Panc1 (cell line): Measurements from ENCODE around the gene NCKAP1. TPM values are rescaled to one million over a fixed set of nuclear protein-coding genes. Genes with fewer than 3 reads are reported as not detected.

Experiments used
- ATAC-seq: fragments of 200-7000 bp; cut with Tn5 transposase; 2 replicates; pipeline ENCODE4 v1.9.1; 2020; ENCODE audit warnings: mild to moderate bottlenecking, moderate library complexity
- BruUV-seq: library from RNA; stranded (reverse); fragments of 400-500 nt; replicated peaks from 2 replicates; lab custom pipeline; 2021; lab: Mats Ljungman, UMichigan
- CTCF ChIA-PET: fragments of 300-600 bp; sonication (Branson Sonifier 250); formaldehyde crosslinking; loops from one replicate; lab custom pipeline; 2022; ENCODE audit warnings: antibody characterized with exemption; lab: Charles Lee
- POLR2A ChIA-PET: fragments of 300-600 bp; sonication (Branson Sonifier 250); formaldehyde crosslinking; loops from one replicate; lab custom pipeline; 2022; ENCODE audit warnings: antibody characterized with exemption; lab: Charles Lee
- DNase-seq: peaks from one replicate; pipeline ENCODE4 v3.0.0-alpha.2; 2010; ENCODE audit warnings: low read depth, low spot score
- H3K27ac ChIP-seq: 2 replicates; pipeline ENCODE4 v1.5.1; 2011; ENCODE audit warnings: mild to moderate bottlenecking, low read length, inconsistent platforms
- H3K27me3 ChIP-seq: fragments of 200-500 bp; sonication (Bioruptor generic); 2 replicates; pipeline ENCODE4 v1.6.0; 2014; ENCODE audit warnings: low read length, inconsistent platforms; ENCODE audit not compliant: control insufficient read depth, insufficient read depth
- H3K36me3 ChIP-seq: fragments of 200-500 bp; sonication (Bioruptor generic); 2 replicates; pipeline ENCODE4 v1.5.1; 2014; ENCODE audit warnings: inconsistent platforms, mild to moderate bottlenecking, low read length, moderate library complexity; ENCODE audit not compliant: control insufficient read depth, insufficient read depth
- H3K4me1 ChIP-seq: 2 replicates; pipeline ENCODE4 v1.5.1; 2011; ENCODE audit warnings: inconsistent platforms, mild to moderate bottlenecking, low read length, moderate library complexity; ENCODE audit not compliant: control insufficient read depth, insufficient read depth
- H3K4me3 ChIP-seq, 2 experiments: 2 replicates each; pipeline ENCODE4 v1.5.1; 2011 to 2012; ENCODE audit warnings: low read depth in 2 of 2, low read length in 2 of 2, mild to moderate bottlenecking in 2 of 2, inconsistent platforms in 1 of 2, moderate library complexity in 1 of 2
- H3K9me3 ChIP-seq: fragments of 200-500 bp; sonication (Bioruptor generic); 2 replicates; pipeline ENCODE4 v1.5.1; 2014; ENCODE audit warnings: low read depth, mild to moderate bottlenecking, inconsistent platforms, low read length, moderate library complexity; ENCODE audit not compliant: control insufficient read depth, insufficient read depth
- CTCF ChIP-seq: fragments of 450-650 bp; IDR thresholded peaks from 2 replicates; pipeline ENCODE4 v1.5.1; 2017; ENCODE audit warnings: mild to moderate bottlenecking
- POLR2AphosphoS5 ChIP-seq: IDR thresholded peaks from 2 replicates; pipeline ENCODE4 v1.6.1; 2012; ENCODE audit warnings: mild to moderate bottlenecking, low read depth, low read length, moderate library complexity
- REST ChIP-seq, 2 experiments: IDR thresholded peaks; 2 replicates each; pipeline ENCODE4 v1.6.1; 2011 to 2012; ENCODE audit warnings: low read depth in 2 of 2, control low read depth in 1 of 2, low read length in 1 of 2, mild to moderate bottlenecking in 1 of 2, moderate library complexity in 1 of 2; ENCODE audit not compliant: insufficient read depth in 1 of 2
- SIN3A ChIP-seq: IDR thresholded peaks from 2 replicates; pipeline ENCODE4 v1.6.1; 2012; ENCODE audit warnings: low read depth, mild to moderate bottlenecking, low read length, moderate library complexity, borderline replicate concordance; ENCODE audit not compliant: insufficient read depth
- TCF7L2 ChIP-seq: IDR thresholded peaks from 2 replicates; pipeline ENCODE4 v1.6.1; 2011; ENCODE audit warnings: mild to moderate bottlenecking, low read depth, low read length, inconsistent platforms
- in situ Hi-C: cut with HindIII; loops from 2 replicates; pipeline ENCODE4 v1.10.0; 2016; ENCODE audit warnings: low sequenced_read_pairs, low pct_unique_long_range_greater_than_20kb
- intact Hi-C: fragments of 100-400 bp; cut with micrococcal nuclease; formaldehyde crosslinking; loops from one replicate; pipeline ENCODE4 v1.10.0; 2022; ENCODE audit not compliant: unreplicated experiment
- total RNA-seq: library from RNA; stranded (reverse); gene quantifications from one replicate; pipeline ENCODE4 v1.2.1, GENCODE V29; 2021; ENCODE audit not compliant: unreplicated experiment

Gene NCKAP1
- total RNA-seq, 1 experiment from 2014 or later = 174 TPM

- no peak overlapping the region for H3K27ac ChIP-seq
- no peaks in the 10 kb centered on the region for H3K36me3 ChIP-seq
- in situ Hi-C loops = no loop called here
- intact Hi-C loops = no loop called here
- BruUV-seq = no TSS peak
- TF ChIP-seq CTCF (no peak), SIN3A (no peak), TCF7L2 (no peak), POLR2AphosphoS5 (no peak)
- ChIA-PET POLR2A (no interaction called here), CTCF (no interaction called here)
- no peaks in the 10 kb centered on the region for H3K9me3 ChIP-seq
- DNase-seq (no peak), ATAC-seq (no peak)
- H3K4me3 ChIP-seq = no peak overlapping the region
- H3K4me1 ChIP-seq = no peaks in the 10 kb centered on the region
- H3K27me3 ChIP-seq = no peaks in the 10 kb centered on the region
Observed at GRCh38 chr2:182897137-182897536, 141.1 kb downstream of the NCKAP1 start.

- Histone ChIP-seq H3K27ac (no peak overlapping the region), H3K4me1 (no peaks in the 10 kb centered on the region), H3K27me3 (no peaks in the 10 kb centered on the region), H3K36me3 (no peaks in the 10 kb centered on the region), H3K4me3 (no peak overlapping the region), H3K9me3 (no peaks in the 10 kb centered on the region)
- no TSS peak for BruUV-seq
- no peak for DNase-seq
- intact Hi-C loops (no loop called here), in situ Hi-C loops (no loop called here)
- POLR2A ChIA-PET = no interaction called here
- CTCF ChIA-PET = no interaction called here
- TF ChIP-seq REST (IDR thresholded peaks at IDR 0.05; ENCODE audit: insufficient read depth in 1 of 2, low read depth in 2 of 2, low read length in 1 of 2) = no peak
- no peak for TF ChIP-seq TCF7L2
- TF ChIP-seq POLR2AphosphoS5 = no peak
- no peak for TF ChIP-seq SIN3A
- no peak for ATAC-seq
Observed at GRCh38 chr2:182895798-182896197, 142.5 kb downstream of the NCKAP1 start.

- no peak for TF ChIP-seq REST (IDR thresholded peaks at IDR 0.05; ENCODE audit: insufficient read depth in 1 of 2, low read depth in 2 of 2, low read length in 1 of 2)
- TF ChIP-seq SIN3A = no peak
- TF ChIP-seq CTCF = no peak
- TF ChIP-seq POLR2AphosphoS5 = no peak
- no peak for TF ChIP-seq TCF7L2
- no peak for ATAC-seq
- H3K9me3 ChIP-seq = no peaks in the 10 kb centered on the region
- no peaks in the 10 kb centered on the region for H3K27me3 ChIP-seq
- H3K4me1 ChIP-seq = no peaks in the 10 kb centered on the region
- intact Hi-C loops (no loop called here), in situ Hi-C loops (no loop called here)
- no TSS peak for BruUV-seq
- no peaks in the 10 kb centered on the region for H3K36me3 ChIP-seq
- DNase-seq = no peak
- ChIA-PET POLR2A (no interaction called here), CTCF (no interaction called here)
- no peak overlapping the region for H3K4me3 ChIP-seq
- H3K27ac ChIP-seq = no peak overlapping the region
Observed at GRCh38 chr2:182895169-182895568, 143.1 kb downstream of the NCKAP1 start.
